GM18519 (cell line): ENCODE data around the gene MATN3.

Experiments used
- ATAC-seq: cut with Tn5 transposase; IDR thresholded peaks from one replicate; pipeline ENCODE4 v1.9.1; 2021; ENCODE audit warnings: mild to moderate bottlenecking, moderate library complexity; ENCODE audit not compliant: unreplicated experiment, low FRiP score

Gene MATN3

GRCh38 chr2:20005891-20006470, 6.5 kb downstream of the MATN3 start:
- ATAC-seq = no peak

- no peak for ATAC-seq
Measured at GRCh38 chr2:20005067-20005627, 7.3 kb downstream of the MATN3 start.

- no peak for ATAC-seq
Measured at GRCh38 chr2:20001361-20001863, 11.1 kb downstream of the MATN3 start.

- ATAC-seq = no peak
Measured at GRCh38 chr2:19993731-19994130, 18.7 kb downstream of the MATN3 start.

- no peak for ATAC-seq
Measured at GRCh38 chr2:19991895-19992294, 20.6 kb downstream of the MATN3 start.

- ATAC-seq = no peak
Measured at GRCh38 chr2:19990416-19990728, 22.1 kb downstream of the MATN3 start.

GRCh38 chr2:19989667-19990415, 22.6 kb downstream of the MATN3 start, which contains the start of gene WDR35:
TSS of gene WDR35 (minus strand) at chr2:19990105. CDS start at chr2:19990015, 90 bp downstream.
- peak; percentile 82 for ATAC-seq

- ATAC-seq = no peak
Measured at GRCh38 chr2:19989342-19989666, 23.2 kb downstream of the MATN3 start.

- no peak for ATAC-seq
Measured at GRCh38 chr2:19988600-19988999, 23.9 kb downstream of the MATN3 start.

GRCh38 chr2:19987936-19988335, 24.5 kb downstream of the MATN3 start:
- peak; percentile 79 for ATAC-seq

- ATAC-seq = no peak
Measured at GRCh38 chr2:19982268-19982667, 30.2 kb downstream of the MATN3 start.

- ATAC-seq = no peak
Measured at GRCh38 chr2:19979932-19980331, 32.5 kb downstream of the MATN3 start.

- ATAC-seq = no peak
Measured at GRCh38 chr2:19973466-19973865, 39.0 kb downstream of the MATN3 start.

GRCh38 chr2:19971691-19972090, 40.8 kb downstream of the MATN3 start:
- no peak for ATAC-seq

GRCh38 chr2:19963386-19963785, 49.1 kb downstream of the MATN3 start:
- no peak for ATAC-seq

- peak; percentile 91 for ATAC-seq
Measured at GRCh38 chr2:19955544-19956422, 56.7 kb downstream of the MATN3 start.

GRCh38 chr2:19949071-19949470, 63.4 kb downstream of the MATN3 start:
- ATAC-seq = no peak

- no peak for ATAC-seq
Measured at GRCh38 chr2:19947184-19947940, 65.1 kb downstream of the MATN3 start.

- ATAC-seq = no peak
Measured at GRCh38 chr2:19944205-19944845, 68.1 kb downstream of the MATN3 start.

- no peak for ATAC-seq
Measured at GRCh38 chr2:19943189-19943588, 69.3 kb downstream of the MATN3 start.
